Activated CD4-positive, alpha-beta T cell treated with anti-CD3 and anti-CD28 coated beads, Interleukin-2, amount 50 U/mL, for 4 hours (primary cell): Measurements from ENCODE around the gene SMARCC1.

Experiments
- DNase-seq, 2 experiments: peaks; one replicate each; pipeline ENCODE4 v3.0.0-alpha.2; 2020

The SMARCC1 gene

DNA sequence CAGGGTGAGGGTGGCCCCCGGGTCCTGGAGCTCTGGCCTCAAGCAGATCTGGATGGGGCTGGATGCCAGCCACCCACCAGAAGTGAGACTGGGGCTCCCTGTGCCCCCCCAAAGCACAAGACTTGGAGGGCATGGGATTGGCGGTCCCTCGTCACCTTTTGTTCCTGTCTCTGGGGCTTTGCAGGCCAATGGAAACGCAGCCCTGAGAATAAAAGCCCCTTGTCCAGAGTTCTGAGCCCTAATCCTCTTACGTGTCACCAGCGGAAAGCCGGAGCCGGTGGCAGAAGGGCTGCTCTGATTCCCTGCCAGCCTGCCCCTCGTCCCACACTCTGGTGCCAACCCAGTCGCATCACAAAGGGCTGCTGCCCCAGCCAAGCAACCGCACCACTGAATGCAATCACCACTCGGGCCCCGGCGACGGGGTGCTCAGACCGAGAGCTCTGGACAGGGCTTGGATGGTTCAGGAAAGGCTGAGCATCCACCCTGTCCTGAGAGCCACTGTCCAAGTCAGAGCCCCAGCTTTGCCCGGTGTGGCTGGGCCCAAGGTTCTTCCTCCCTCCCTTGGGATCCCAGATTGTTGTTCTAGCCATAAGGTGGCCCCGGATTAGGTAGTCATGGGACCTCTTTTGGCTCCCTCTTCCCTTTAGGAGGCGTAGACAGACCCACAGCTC is 245.3 kb downstream of the SMARCC1 start:
- no peak for DNase-seq
